B cell (primary cell): ENCODE results near the gene ATP9A.

ENCODE experiments used
- CTCF ChIP-seq: fragments of 200-600 bp; IDR thresholded peaks from one replicate; pipeline ENCODE4 v1.8.0; 2022; ENCODE audit warnings: antibody characterized with exemption, mild to moderate bottlenecking
- EZH2 ChIP-seq: IDR thresholded peaks from 2 replicates; pipeline ENCODE4 v1.6.1; 2012; ENCODE audit warnings: borderline replicate concordance, low read depth, mild to moderate bottlenecking, moderate library complexity, low read length; ENCODE audit not compliant: insufficient read depth, poor library complexity, severe bottlenecking

- no peak for TF ChIP-seq CTCF
- TF ChIP-seq EZH2 = no peak
These were observed 56.8 kb downstream of the ATP9A start for GRCh38 chr20:51711426-51711825.
